GM12878 (cell line): ENCODE data around the gene DHX29. TPM values are rescaled to one million over a fixed set of nuclear protein-coding genes. Genes with fewer than 3 reads are reported as not detected.

Source experiments
- ATAC-seq: fragments of 200-7000 bp; cut with Tn5 transposase; 3 replicates; pipeline ENCODE4 v1.9.1; 2020; ENCODE audit warnings: mild to moderate bottlenecking, moderate library complexity
- BruUV-seq: library from RNA; stranded (reverse); fragments of 400-500 nt; replicated peaks from 2 replicates; lab custom pipeline; 2021; lab: Mats Ljungman, UMichigan
- CTCF ChIA-PET: fragments of 300-600 bp; sonication (Branson Sonifier 250); formaldehyde crosslinking; extraction: SDS; loops from one replicate; lab custom pipeline; 2021; ENCODE audit warnings: inconsistent platforms; lab: Yijun Ruan, JAX
- POLR2A ChIA-PET: fragments of 350-600 bp; formaldehyde crosslinking; extraction: SDS; loops from one replicate; lab custom pipeline; 2021; ENCODE audit warnings: inconsistent platforms; lab: Charles Lee
- RAD21 ChIA-PET: fragments of 300-600 bp; sonication (Branson Sonifier 250); formaldehyde crosslinking; loops from one replicate; lab custom pipeline; 2023; ENCODE audit warnings: antibody characterized with exemption; ENCODE audit not compliant: unreplicated experiment; lab: Charles Lee
- SMC1A ChIA-PET: fragments of 300-600 bp; sonication (Branson Sonifier 250); formaldehyde crosslinking; loops from one replicate; lab custom pipeline; 2023; ENCODE audit not compliant: unreplicated experiment, uncharacterized antibody; lab: Charles Lee
- DNase-seq: peaks from one replicate; pipeline ENCODE4 v3.0.0-alpha.2; 2011; ENCODE audit warnings: low read depth, low spot score
- FAIRE-seq: peaks from 3 replicates; lab custom pipeline; 2011; peaks lifted over from hg19 to GRCh38; lab: Jason Lieb, UNC
- H2AFZ ChIP-seq: 2 replicates; pipeline ENCODE4 v1.6.0; 2011; ENCODE audit warnings: low read depth, low read length, control low read depth; ENCODE audit not compliant: control insufficient read depth
- H3K27ac ChIP-seq: 2 replicates; pipeline ENCODE4 v1.5.1; 2011; ENCODE audit warnings: control low read depth; ENCODE audit not compliant: control insufficient read depth, insufficient read depth
- H3K27me3 ChIP-seq, 2 experiments: replicated peaks in 1 of 2; 2 replicates each; pipeline versions ENCODE4 v1.6.0 to v1.6.1; 2011; ENCODE audit warnings: low read length in 1 of 2; ENCODE audit not compliant: control insufficient read depth in 2 of 2, insufficient read depth in 2 of 2
- H3K36me3 ChIP-seq, 2 experiments: 2 replicates each; pipeline ENCODE4 v1.5.1; 2011; ENCODE audit warnings: low read length in 1 of 2; ENCODE audit not compliant: control insufficient read depth in 2 of 2, insufficient read depth in 2 of 2
- H3K4me1 ChIP-seq: 2 replicates; pipeline ENCODE4 v1.6.1; 2011; ENCODE audit warnings: mild to moderate bottlenecking, low read length, moderate library complexity, mixed read lengths; ENCODE audit not compliant: control insufficient read depth, insufficient read depth
- H3K4me2 ChIP-seq: 2 replicates; pipeline ENCODE4 v1.6.0; 2011; ENCODE audit warnings: control low read depth; ENCODE audit not compliant: control insufficient read depth, insufficient read depth
- H3K4me3 ChIP-seq: fragments of 200-600 bp; sonication (generic); 2 replicates; pipeline ENCODE4 v1.5.1; 2016
- H3K79me2 ChIP-seq: 2 replicates; pipeline ENCODE4 v1.6.0; 2011; ENCODE audit warnings: low read length; ENCODE audit not compliant: control insufficient read depth, insufficient read depth
- H3K9ac ChIP-seq: 2 replicates; pipeline ENCODE4 v1.8.0; 2011; ENCODE audit warnings: low read length, control low read depth, mixed read lengths; ENCODE audit not compliant: control insufficient read depth, insufficient read depth
- H3K9me3 ChIP-seq: replicated peaks from 3 replicates; pipeline ENCODE4 v1.5.1; 2011; ENCODE audit warnings: mild to moderate bottlenecking, low read length; ENCODE audit not compliant: control insufficient read depth, insufficient read depth
- H4K20me1 ChIP-seq: 2 replicates; pipeline ENCODE4 v1.6.0; 2011; ENCODE audit not compliant: control insufficient read depth, insufficient read depth
- BACH1 ChIP-seq: fragments of 450-650 bp; IDR thresholded peaks from 2 replicates; pipeline ENCODE4 v1.6.1; 2017; ENCODE audit warnings: mild to moderate bottlenecking, borderline replicate concordance
- BHLHE40 ChIP-seq, 2 experiments: fragments of 450-650 bp in 1 of 2; IDR thresholded peaks; 2 replicates each; pipeline ENCODE4 v1.6.1; 2011 to 2017; ENCODE audit warnings: low read depth in 2 of 2, borderline replicate concordance in 1 of 2, improper control_type of control experiment in 1 of 2, low read length in 1 of 2, mild to moderate bottlenecking in 1 of 2
- CBFB ChIP-seq: IDR thresholded peaks from 2 replicates; pipeline ENCODE4 v1.6.1; 2016; ENCODE audit warnings: antibody characterized with exemption, low read depth
- CREM ChIP-seq: IDR thresholded peaks from 2 replicates; pipeline ENCODE4 v1.6.1; 2014; ENCODE audit warnings: antibody characterized with exemption, low read depth
- GATAD2B ChIP-seq: fragments of 450-650 bp; conservative IDR thresholded peaks from 2 replicates; pipeline ENCODE4 v1.6.1; 2017; ENCODE audit warnings: low read depth, mild to moderate bottlenecking, moderate library complexity
- HDAC6 ChIP-seq: fragments of 200-600 bp; sonication (generic); IDR thresholded peaks from one replicate; pipeline ENCODE4 v1.8.0; 2017; ENCODE audit warnings: antibody characterized with exemption; ENCODE audit not compliant: unreplicated experiment
- KLF5 ChIP-seq: fragments of 450-650 bp; IDR thresholded peaks from 2 replicates; pipeline ENCODE4 v1.6.1; 2014; ENCODE audit warnings: mild to moderate bottlenecking; ENCODE audit not compliant: partially characterized antibody
- NFXL1 ChIP-seq: fragments of 450-650 bp; IDR thresholded peaks from 2 replicates; pipeline ENCODE4 v1.6.1; 2017; ENCODE audit warnings: antibody characterized with exemption, mild to moderate bottlenecking, borderline replicate concordance
- NFYA ChIP-seq: IDR thresholded peaks from 2 replicates; pipeline ENCODE4 v1.6.1; 2011; ENCODE audit warnings: low read depth, mild to moderate bottlenecking, low read length, improper control_type of control experiment, borderline replicate concordance
- PAX5 ChIP-seq: IDR thresholded peaks from 2 replicates; pipeline ENCODE4 v1.6.1; 2011; ENCODE audit warnings: low read depth, low read length, borderline replicate concordance
- POLR2A ChIP-seq: IDR thresholded peaks from 2 replicates; pipeline ENCODE4 v1.6.1; 2011; ENCODE audit warnings: low read depth, mild to moderate bottlenecking, low read length
- POU2F2 ChIP-seq: IDR thresholded peaks from 3 replicates; pipeline ENCODE4 v1.6.1; 2011; ENCODE audit warnings: low read depth, mild to moderate bottlenecking, low read length, borderline replicate concordance
- RUNX3 ChIP-seq: IDR thresholded peaks from 2 replicates; pipeline ENCODE4 v1.6.1; 2012; ENCODE audit warnings: low read length, inconsistent platforms
- SIN3A ChIP-seq: IDR thresholded peaks from 2 replicates; pipeline ENCODE4 v1.6.1; 2012; ENCODE audit warnings: low read depth, low read length, improper control_type of control experiment
- SIX5 ChIP-seq: IDR thresholded peaks from 2 replicates; pipeline ENCODE4 v1.6.1; 2011; ENCODE audit warnings: mild to moderate bottlenecking, low read depth, low read length, moderate library complexity; ENCODE audit not compliant: severe bottlenecking
- YBX1 ChIP-seq: fragments of 450-650 bp; IDR thresholded peaks from 2 replicates; pipeline ENCODE4 v1.6.1; 2016; ENCODE audit warnings: antibody characterized with exemption
- ZBED1 ChIP-seq: IDR thresholded peaks from 2 replicates; pipeline ENCODE4 v1.6.1; 2016; ENCODE audit warnings: borderline replicate concordance
- WGBS: methylation state at CpG from one replicate; pipeline ENCODE4 v1.1.6; 2016; ENCODE audit warnings: low lambda C conversion rate; ENCODE audit not compliant: insufficient replicate concordance, insufficient coverage; ENCODE audit errors: missing lambda C conversion rate; 5-methylcytosine and 5-hydroxymethylcytosine counted together
- in situ Hi-C: fragments of 300-500 bp; cut with MboI; formaldehyde crosslinking; loops from 9 replicates; pipeline ENCODE4 v1.14.3; 2018; ENCODE audit warnings: mixed read lengths
- intact Hi-C: fragments of 100-400 bp; cut with micrococcal nuclease; formaldehyde crosslinking; loops from one replicate; pipeline ENCODE4 v1.14.2; 2022; ENCODE audit not compliant: unreplicated experiment
- polyA plus RNA-seq, 11 experiments: library from polyadenylated mRNA; depleted of rRNA in 4 of 11; unstranded in 6 of 11; stranded (reverse) in 5 of 11; fragments of >200 nt; fragmentation: Nextera tagmentation in 4 of 11; fragmentation: Illumina TruSeq in 1 of 11; extraction: Ambion mirVana in 4 of 11; extraction: Trizol in 1 of 11; gene quantifications; 1 replicate in 1 of 11; 2 replicates in 10 of 11; pipeline versions ENCODE4 v1.2.1 to v1.2.3, GENCODE V29; 2011 to 2016; ENCODE audit warnings: inconsistent platforms in 2 of 11, missing spikeins in 2 of 11, low read depth in 1 of 11
- total RNA-seq, 4 experiments: library from RNA; depleted of rRNA in 3 of 4; stranded (reverse); fragments of >200 nt in 3 of 4; fragmentation: Illumina TruSeq in 1 of 4; extraction: Trizol in 1 of 4; gene quantifications; 2 replicates each; pipeline versions ENCODE4 v1.2.1 to v1.2.3, GENCODE V29; 2013 to 2021
- TF ChIP-seq, protein P1 (sequence below): IDR thresholded peaks from 2 replicates; pipeline ENCODE4 v1.6.1; 2011; ENCODE audit warnings: mild to moderate bottlenecking, low read depth, low read length, moderate library complexity; ENCODE audit not compliant: insufficient replicate concordance

The DHX29 gene
- total and polyA plus RNA-seq, 10 of the 15 experiments (the other 5 are each of a cell fraction or from before 2014, with no cell fraction given): 5.3 to 49.1 (median 17.2) TPM

DNA sequence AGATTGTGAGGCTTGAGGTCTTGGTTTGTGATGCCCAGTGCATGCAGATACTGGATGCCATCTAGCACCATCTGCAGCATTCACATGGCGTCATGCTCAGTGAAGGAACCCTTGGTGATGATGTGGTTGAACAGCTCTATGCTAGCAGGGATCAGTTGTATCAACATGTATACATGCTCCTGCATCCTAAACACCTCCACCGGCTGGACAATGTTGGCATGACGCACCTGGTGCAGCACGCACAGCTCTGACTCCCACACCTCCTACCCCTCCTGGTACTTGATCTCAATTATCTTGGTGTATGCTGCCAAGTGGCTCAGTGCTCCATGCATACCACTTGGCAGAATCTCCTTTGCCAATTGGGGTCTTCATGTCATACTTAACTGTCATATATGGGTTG, 49.4 kb upstream of the DHX29 start:
- Histone ChIP-seq H3K27me3 (no peaks in the 10 kb centered on the region), H2AFZ (no peak overlapping the region), H4K20me1 (no peaks in the 10 kb centered on the region), H3K4me3 (no peak overlapping the region), H3K79me2 (no peaks in the 10 kb centered on the region), H3K4me2 (no peak overlapping the region), H3K9ac (no peak overlapping the region), H3K27ac (no peak overlapping the region), H3K36me3 (peaks cover 19 to 32% of the 10 kb centered on the region in 2 experiments), H3K4me1 (no peaks in the 10 kb centered on the region), H3K9me3 (no peaks in the 10 kb centered on the region)
- intact Hi-C loops (no loop called here), in situ Hi-C loops (no loop called here)
- 99% methylated on average over 4 of the region's 4 CpGs for WGBS
- DNase-seq (no peak), ATAC-seq (no peak), FAIRE-seq (no peak)
- ChIA-PET CTCF (no interaction called here), POLR2A (no interaction called here), SMC1A (interaction anchor here (0.6 kb wide), 2 partner anchors 11 to 29 kb away, joined by 3 read pairs; no protein-coding TSS in a partner anchor), RAD21 (no interaction called here)
- TF ChIP-seq KLF5 (no peak), SIN3A (no peak), POLR2A (no peak), PAX5 (no peak), SIX5 (no peak), HDAC6 (no peak), NFYA (no peak), CREM (no peak), YBX1 (no peak), CBFB (no peak), ZBED1 (no peak), BHLHE40 (IDR thresholded peaks at IDR 0.05; ENCODE audit: borderline replicate concordance in 1 of 2, low read depth in 2 of 2, low read length in 1 of 2) (no peak), GATAD2B (no peak), POU2F2 (no peak), RUNX3 (no peak), BACH1 (no peak), NFXL1 (no peak)
- TF ChIP-seq, protein P1, sequence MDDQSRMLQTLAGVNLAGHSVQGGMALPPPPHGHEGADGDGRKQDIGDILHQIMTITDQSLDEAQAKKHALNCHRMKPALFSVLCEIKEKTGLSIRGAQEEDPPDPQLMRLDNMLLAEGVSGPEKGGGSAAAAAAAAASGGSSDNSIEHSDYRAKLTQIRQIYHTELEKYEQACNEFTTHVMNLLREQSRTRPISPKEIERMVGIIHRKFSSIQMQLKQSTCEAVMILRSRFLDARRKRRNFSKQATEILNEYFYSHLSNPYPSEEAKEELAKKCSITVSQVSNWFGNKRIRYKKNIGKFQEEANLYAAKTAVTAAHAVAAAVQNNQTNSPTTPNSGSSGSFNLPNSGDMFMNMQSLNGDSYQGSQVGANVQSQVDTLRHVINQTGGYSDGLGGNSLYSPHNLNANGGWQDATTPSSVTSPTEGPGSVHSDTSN: no peak
- no TSS peak for BruUV-seq
